Measurements from ENCODE around the gene CCNL2.

CCNL2 gene

GRCh38 chr1:1355416-1355815 is 43.7 kb downstream of the CCNL2 start:
- no peak for DNase-seq (ENCODE audit: low spot score)

DNA sequence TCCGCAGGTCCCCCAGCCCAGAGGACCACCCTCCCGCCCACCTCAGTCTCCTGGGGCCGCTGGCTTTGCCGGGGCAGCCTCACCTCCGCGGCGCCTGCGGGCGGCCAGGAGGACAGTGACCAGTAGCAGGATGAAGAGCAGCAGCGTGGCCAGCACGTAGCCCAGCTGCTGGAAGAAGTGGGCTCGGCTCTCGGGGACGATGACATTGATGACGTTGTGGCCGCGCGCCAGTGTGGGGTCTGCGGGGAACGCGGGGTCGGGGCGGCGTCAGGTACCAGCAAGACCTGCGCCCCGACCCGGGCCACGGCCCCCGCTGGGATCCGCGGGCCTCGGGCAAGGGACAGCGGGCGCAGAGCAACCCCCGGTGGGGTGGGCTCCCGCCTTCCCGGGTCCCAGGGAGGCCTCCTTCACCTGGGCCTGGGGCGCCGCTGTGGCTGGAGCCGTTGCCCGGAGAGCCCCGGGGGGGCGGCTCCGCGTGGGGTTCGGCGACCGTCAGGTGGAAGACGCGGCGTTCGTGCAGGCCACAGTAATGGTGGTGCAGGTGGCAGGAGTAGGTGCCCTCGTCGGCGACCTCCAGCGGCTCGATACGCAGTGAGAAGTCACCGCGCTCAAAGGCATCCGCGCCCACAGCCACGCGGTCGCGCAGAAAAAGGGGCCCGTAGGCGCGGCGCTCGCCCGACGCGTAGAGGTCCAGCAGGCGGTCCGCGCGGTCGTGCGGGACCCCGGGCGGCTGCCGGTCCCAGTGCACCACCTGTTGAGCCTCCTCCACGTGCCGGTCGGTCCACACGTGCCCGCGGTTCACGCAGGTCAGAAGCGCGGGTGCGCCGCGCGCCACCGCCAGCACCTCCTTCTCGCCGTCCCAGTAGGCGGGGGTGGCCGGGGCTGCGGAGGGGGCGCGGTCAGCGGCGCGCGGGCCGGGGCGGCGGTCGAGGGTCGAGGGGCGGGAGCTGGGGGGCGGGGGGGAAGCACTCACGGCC is 44.6 kb downstream of the CCNL2 start:
- no peak for DNase-seq (ENCODE audit: low spot score)

DNA sequence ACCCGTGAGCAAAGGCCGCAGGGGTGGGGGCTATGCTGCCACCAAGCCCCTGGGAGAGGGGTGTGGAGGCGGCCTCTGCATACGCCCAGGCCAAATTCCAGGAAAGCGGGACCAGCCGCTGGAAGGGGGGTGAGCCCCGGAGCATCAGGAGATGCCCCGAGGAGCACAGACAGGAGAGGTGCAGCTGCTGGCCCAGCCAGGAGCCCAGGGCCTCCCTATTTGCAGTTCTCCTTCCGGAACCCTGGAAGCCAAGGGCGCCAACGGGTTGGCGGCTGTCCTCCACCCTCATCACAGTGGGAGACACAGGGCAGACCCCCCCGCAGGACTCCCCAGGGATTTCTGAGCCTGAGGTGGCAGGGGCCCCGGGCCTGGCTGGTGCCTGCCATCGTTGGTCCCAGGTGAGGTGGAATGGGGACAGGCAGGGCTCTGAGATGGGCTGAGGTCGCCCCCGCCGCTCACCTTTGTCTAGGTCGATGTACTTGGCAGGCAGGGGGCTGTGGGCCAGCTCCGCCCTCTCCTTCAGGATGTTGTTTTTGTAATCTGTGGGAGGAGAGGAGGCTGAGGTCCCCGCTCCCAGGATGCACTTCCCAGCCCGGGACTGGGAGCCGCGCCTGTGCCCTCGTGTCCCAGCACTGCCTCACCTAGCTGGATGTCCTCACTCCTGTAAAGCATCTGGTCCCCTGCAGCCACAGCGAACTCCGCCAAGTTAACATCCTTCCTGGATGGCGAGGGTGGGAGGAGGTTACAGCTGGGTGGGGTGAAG is 45.6 kb downstream of the CCNL2 start:
- no peak for DNase-seq (ENCODE audit: low spot score)

DNA sequence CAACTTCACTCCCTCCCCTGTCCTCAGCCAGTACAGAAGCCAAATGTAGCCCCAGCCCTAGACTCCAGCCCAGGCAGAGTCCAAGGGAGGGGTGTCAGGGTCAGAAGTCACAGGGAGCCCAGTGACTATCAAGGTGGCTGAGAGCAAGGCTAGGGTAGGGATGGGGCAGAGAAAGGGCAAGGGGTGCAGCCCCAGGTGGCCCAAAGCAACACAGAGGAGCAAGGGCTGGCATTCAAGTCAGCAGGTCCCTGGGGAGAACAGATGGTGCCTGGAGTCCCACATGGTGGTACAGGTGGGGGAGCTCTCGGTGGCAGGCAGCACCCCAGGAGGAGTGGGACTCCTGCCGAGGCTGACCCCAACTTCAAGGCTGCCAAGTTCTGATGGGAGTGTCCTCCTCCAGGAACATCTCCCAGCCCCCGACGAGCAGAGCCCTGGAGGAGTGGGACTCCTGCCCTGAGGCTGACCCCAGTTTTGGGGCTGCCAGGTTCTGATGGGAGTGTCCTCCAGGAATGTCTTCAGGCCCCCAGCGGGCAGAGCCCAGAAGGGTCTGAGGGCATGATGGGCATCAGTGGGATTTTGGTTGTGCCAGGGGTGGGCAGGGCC is 46.2 kb downstream of the CCNL2 start:
- no peak for DNase-seq (ENCODE audit: low spot score)

DNA sequence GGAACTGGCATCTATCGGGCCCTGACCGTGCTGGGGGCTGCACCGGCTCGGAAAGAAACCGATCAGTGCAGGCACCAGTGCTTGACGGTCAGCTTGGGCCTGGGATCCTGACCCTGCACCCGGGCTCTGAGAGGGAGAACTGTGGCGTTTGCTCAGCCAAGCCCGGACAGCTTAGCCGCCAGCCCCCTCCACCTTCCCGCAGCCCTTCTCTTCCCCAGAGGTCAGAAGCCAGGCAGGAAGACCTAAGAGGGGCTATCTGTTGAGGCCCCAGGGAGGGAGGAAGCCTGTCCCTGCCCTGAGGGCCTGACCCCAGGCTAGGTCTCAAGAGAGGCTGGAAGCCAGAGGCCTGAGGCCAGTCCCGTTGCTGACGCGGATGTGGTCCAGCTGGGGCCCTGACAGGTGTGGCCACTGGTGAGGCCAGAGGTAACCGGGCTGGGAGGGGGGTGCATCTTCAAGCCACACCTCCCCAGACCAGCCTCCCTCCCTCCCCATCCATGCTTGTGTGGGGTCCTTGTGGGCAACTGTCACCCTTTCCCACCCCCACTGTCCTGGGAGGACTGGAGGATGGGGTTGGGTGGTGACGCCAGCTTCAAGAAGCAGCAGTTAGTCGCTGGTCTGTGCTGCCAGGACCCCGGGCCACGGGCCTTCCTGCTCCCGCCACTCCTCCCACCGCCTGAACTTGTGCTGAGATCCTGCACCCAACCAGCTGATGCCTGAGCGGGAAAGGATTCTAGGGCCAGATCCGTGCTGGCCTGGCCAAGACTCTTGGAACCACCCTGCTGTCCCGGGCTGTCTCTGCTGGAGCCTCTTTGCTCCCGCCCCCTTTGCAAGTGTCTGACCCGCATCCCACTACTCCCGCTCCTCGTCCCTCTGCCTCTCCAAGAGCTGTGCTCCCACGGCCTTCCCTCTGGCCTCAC is 47.4 kb downstream of the CCNL2 start:
- no peak for DNase-seq (ENCODE audit: low spot score)

- peak; percentile 87 for DNase-seq (ENCODE audit: low spot score)
Measured at GRCh38 chr1:1349256-1350012, 49.7 kb downstream of the CCNL2 start, which contains the start of gene DVL1. Gene DVL1, minus strand, starts transcription at chr1:1349418. Its CDS starts 353 bp downstream, at chr1:1349065.

GRCh38 chr1:1348420-1349255 is 50.5 kb downstream of the CCNL2 start:
- DNase-seq (ENCODE audit: low spot score), result no peak

- no peak for DNase-seq (ENCODE audit: low spot score)
Measured at GRCh38 chr1:1347663-1348419, 51.3 kb downstream of the CCNL2 start.

GRCh38 chr1:1347026-1347595 is 52.0 kb downstream of the CCNL2 start:
- DNase-seq (ENCODE audit: low spot score), result no peak

GRCh38 chr1:1346501-1346890 is 52.6 kb downstream of the CCNL2 start:
- DNase-seq (ENCODE audit: low spot score), result no peak

- DNase-seq (ENCODE audit: low spot score), result no peak
Measured at GRCh38 chr1:1345860-1346500, 53.2 kb downstream of the CCNL2 start.

DNA sequence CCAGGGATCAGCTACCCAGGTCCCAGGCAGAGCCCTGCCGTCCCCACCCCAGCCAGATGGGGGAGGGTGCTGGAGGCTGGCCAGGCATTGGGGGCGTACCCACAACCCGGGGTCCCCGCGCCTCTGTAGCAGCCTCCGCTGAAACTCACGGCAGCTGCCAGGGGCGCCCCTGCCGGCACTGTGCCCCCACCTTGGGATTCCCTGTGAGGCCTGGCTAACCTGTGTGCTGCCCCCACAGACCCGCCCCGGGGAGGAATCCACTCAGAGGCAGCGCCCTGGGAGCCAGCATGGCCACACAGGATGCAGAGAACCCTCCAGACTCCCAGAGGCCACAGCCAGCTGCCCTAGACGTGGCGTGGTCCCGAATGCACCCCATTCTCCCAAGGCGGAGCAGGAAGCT is 53.8 kb downstream of the CCNL2 start:
- DNase-seq (ENCODE audit: low spot score), result no peak

- DNase-seq (ENCODE audit: low spot score), result no peak
Measured at GRCh38 chr1:1344655-1345361, 54.3 kb downstream of the CCNL2 start.

- no peak for DNase-seq (ENCODE audit: low spot score)
Measured at GRCh38 chr1:1343811-1344421, 55.2 kb downstream of the CCNL2 start.

DNA sequence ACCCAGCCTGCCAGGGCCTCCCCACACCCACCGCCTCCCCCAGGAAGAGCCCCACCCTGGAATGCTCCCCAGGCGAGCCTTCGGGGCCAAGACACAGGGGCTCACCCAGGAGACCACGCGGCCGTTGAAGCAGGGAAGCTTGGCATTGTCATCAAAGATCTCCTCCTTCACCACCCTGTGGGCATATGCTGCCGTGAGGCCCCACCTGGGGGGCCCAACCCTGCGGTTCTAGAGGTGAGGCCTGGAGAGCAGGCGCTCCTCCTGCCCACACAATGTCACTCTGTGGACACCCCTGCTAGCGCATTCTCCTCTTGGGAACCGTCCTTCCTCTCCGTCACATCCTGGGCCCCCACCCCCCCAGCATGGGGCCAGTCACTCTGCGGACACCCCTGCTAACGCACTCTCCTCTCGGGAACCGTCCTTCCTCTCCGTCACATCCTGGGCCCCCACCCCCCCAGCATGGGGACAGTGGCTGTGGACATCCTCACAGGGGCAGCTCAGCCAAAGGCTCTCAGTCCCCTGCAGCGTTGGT is 56.5 kb downstream of the CCNL2 start:
- DNase-seq (ENCODE audit: low spot score), result no peak

GRCh38 chr1:1342061-1342562 is 57.0 kb downstream of the CCNL2 start:
- no peak for DNase-seq (ENCODE audit: low spot score)

Measured in left forelimb (tissue), 1 donor.